Stomach (tissue), 4 donors: ENCODE results near the gene CLIP2.

Experiments
- POLR2A ChIP-seq, 4 donors: fragments of 450-650 bp; IDR thresholded peaks; one replicate each; pipeline ENCODE4 v1.6.1; 2016; ENCODE audit warnings: antibody characterized with exemption in 4 of 4, control low read depth in 2 of 4, mild to moderate bottlenecking in 1 of 4, moderate library complexity in 1 of 4
- TF ChIP-seq, protein P1 (sequence below), 7 experiments: fragments of 450-650 bp in 4 of 7; fragments of 200-600 bp in 3 of 7; sonication (generic) in 3 of 7; IDR thresholded peaks; one replicate each; pipeline ENCODE4 v1.5.1; 2016 to 2019; ENCODE audit warnings: antibody characterized with exemption in 7 of 7, control low read depth in 2 of 7, mild to moderate bottlenecking in 1 of 7

DNA sequence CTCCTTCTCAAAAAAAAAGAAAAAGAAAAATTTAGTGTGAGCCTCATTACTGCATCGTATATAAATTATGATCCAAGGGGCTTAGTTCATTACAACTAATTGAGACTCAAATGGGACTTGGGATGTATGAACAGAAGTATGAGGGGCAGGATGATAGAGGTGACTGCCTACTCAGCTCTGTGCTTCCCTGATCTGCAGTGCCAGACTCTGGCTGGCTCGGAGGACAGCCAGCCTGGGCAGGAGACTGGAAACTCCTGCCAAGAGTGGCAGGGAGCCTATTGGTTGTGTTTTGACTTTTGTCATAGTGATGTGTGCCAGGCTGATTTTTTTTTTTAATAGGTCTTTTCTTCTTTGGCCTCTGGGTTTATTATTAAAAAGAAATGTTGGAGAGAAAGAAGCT, 90.7 kb downstream of the CLIP2 start:
- TF ChIP-seq POLR2A (IDR thresholded peaks at IDR 0.05): no peak
- TF ChIP-seq, protein P1, sequence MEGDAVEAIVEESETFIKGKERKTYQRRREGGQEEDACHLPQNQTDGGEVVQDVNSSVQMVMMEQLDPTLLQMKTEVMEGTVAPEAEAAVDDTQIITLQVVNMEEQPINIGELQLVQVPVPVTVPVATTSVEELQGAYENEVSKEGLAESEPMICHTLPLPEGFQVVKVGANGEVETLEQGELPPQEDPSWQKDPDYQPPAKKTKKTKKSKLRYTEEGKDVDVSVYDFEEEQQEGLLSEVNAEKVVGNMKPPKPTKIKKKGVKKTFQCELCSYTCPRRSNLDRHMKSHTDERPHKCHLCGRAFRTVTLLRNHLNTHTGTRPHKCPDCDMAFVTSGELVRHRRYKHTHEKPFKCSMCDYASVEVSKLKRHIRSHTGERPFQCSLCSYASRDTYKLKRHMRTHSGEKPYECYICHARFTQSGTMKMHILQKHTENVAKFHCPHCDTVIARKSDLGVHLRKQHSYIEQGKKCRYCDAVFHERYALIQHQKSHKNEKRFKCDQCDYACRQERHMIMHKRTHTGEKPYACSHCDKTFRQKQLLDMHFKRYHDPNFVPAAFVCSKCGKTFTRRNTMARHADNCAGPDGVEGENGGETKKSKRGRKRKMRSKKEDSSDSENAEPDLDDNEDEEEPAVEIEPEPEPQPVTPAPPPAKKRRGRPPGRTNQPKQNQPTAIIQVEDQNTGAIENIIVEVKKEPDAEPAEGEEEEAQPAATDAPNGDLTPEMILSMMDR (IDR thresholded peaks at IDR 0.05): no peak
